ENCODE results near the gene MAP2.
"Not testable (repeated sequence)": the region's sequence is repeated elsewhere in the genome, so short reads cannot be mapped to it uniquely, and the experiment has no call there.

- not testable (repeated sequence) for TF ChIP-seq ZBTB33 (IDR thresholded peaks at IDR 0.05); SUZ12 (IDR thresholded peaks at IDR 0.05; ENCODE audit: unreplicated experiment); ZNF207 (IDR thresholded peaks at IDR 0.05; ENCODE audit: borderline replicate concordance)
Measured at GRCh38 chr2:209492296-209492695, 68.4 kb downstream of the MAP2 start.

Data from GM12878 (cell line).